DOHH2 (cell line): ENCODE measurements around the gene GREM1.

ENCODE experiments used
- EZH2phosphoT487 ChIP-seq: fragments of 200-600 bp; sonication (generic); IDR thresholded peaks from 2 replicates; pipeline ENCODE4 v1.6.1; 2017; ENCODE audit warnings: borderline replicate concordance, mild to moderate bottlenecking, antibody characterized with exemption, low read length, moderate library complexity, mixed read lengths
- TF ChIP-seq, protein P1 (sequence below): fragments of 200-600 bp; sonication (generic); IDR thresholded peaks from one replicate; pipeline ENCODE4 v1.5.1; 2014; ENCODE audit warnings: antibody characterized with exemption, mild to moderate bottlenecking, low read depth, low read length; ENCODE audit not compliant: poor library complexity, severe bottlenecking

- no peak for TF ChIP-seq EZH2phosphoT487
- TF ChIP-seq, protein P1, sequence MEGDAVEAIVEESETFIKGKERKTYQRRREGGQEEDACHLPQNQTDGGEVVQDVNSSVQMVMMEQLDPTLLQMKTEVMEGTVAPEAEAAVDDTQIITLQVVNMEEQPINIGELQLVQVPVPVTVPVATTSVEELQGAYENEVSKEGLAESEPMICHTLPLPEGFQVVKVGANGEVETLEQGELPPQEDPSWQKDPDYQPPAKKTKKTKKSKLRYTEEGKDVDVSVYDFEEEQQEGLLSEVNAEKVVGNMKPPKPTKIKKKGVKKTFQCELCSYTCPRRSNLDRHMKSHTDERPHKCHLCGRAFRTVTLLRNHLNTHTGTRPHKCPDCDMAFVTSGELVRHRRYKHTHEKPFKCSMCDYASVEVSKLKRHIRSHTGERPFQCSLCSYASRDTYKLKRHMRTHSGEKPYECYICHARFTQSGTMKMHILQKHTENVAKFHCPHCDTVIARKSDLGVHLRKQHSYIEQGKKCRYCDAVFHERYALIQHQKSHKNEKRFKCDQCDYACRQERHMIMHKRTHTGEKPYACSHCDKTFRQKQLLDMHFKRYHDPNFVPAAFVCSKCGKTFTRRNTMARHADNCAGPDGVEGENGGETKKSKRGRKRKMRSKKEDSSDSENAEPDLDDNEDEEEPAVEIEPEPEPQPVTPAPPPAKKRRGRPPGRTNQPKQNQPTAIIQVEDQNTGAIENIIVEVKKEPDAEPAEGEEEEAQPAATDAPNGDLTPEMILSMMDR = no peak
Measured at GRCh38 chr15:32704395-32704981, 13.3 kb upstream of the GREM1 start.
